ENCODE data around the gene AAGAB. TPM values are rescaled to one million over a fixed set of nuclear protein-coding genes. Genes with fewer than 3 reads are reported as not detected.
"Not testable (repeated sequence)": the region's sequence is repeated elsewhere in the genome, so short reads cannot be mapped to it uniquely, and the experiment has no call there.

The AAGAB gene
- total RNA-seq, result 10 to 100 TPM; 41.7 to 65.7 TPM

- Mint-ChIP-seq H3K9me3 (peaks cover 0 to 2% of the 10 kb centered on the region in 2 donors), H3K27ac (peak within 1 kb of the TSS; percentile 97 to 99), H3K36me3 (peaks cover 9 to 13% of the 10 kb centered on the region in 2 donors)
- peak; percentile 99 for DNase-seq (ENCODE audit: low spot score in 2 of 2)
- ATAC-seq, result peak; percentile 92 to 93
Observed at GRCh38 chr15:67254238-67255175, at the start of gene AAGAB, which contains the start of gene IQCH. Gene AAGAB, minus strand, starts transcription at chr15:67254661. Its CDS starts 30 bp downstream, at chr15:67254631. Gene IQCH, plus strand, starts transcription at chr15:67254786. Its CDS starts 111 bp downstream, at chr15:67254897.

- no peak overlapping the region for H3K27ac Mint-ChIP-seq
- ATAC-seq, result peak in 1 of 2 donors; percentile 34
- no peaks in the 10 kb centered on the region for H3K36me3 Mint-ChIP-seq
- DNase-seq (ENCODE audit: low spot score in 2 of 2), result no peak
- no peaks in the 10 kb centered on the region for H3K9me3 Mint-ChIP-seq
Observed at GRCh38 chr15:67303490-67304363, 49.3 kb upstream of the AAGAB start.

- peak in 1 of 2 donors; percentile 97 for ATAC-seq
- H3K36me3 Mint-ChIP-seq, result no peaks in the 10 kb centered on the region
- no peak overlapping the region for H3K27ac Mint-ChIP-seq
- H3K9me3 Mint-ChIP-seq, result no peaks in the 10 kb centered on the region
- no peak for DNase-seq (ENCODE audit: low spot score in 2 of 2)
Observed at GRCh38 chr15:67300266-67301025, 46.0 kb upstream of the AAGAB start.

GRCh38 chr15:67296684-67297083 lies 42.2 kb upstream of the AAGAB start:
- Mint-ChIP-seq H3K27ac (no peak overlapping the region), H3K36me3 (no peaks in the 10 kb centered on the region), H3K9me3 (no peaks in the 10 kb centered on the region)
- ATAC-seq (no peak), DNase-seq (ENCODE audit: low spot score in 2 of 2) (no peak)

GRCh38 chr15:67296188-67296587 lies 41.7 kb upstream of the AAGAB start:
- Mint-ChIP-seq H3K9me3 (no peaks in the 10 kb centered on the region), H3K36me3 (no peaks in the 10 kb centered on the region), H3K27ac (no peak overlapping the region)
- ATAC-seq (no peak), DNase-seq (ENCODE audit: low spot score in 2 of 2) (no peak)

GRCh38 chr15:67290319-67290718 lies 35.9 kb upstream of the AAGAB start:
- Mint-ChIP-seq H3K27ac (no peak overlapping the region), H3K9me3 (peaks cover 0 to 4% of the 10 kb centered on the region in 2 donors), H3K36me3 (peaks cover 0 to 4% of the 10 kb centered on the region in 2 donors)
- ATAC-seq (no peak), DNase-seq (ENCODE audit: low spot score in 2 of 2) (no peak)

GRCh38 chr15:67286400-67286799 lies 31.9 kb upstream of the AAGAB start:
- not testable (repeated sequence) for H3K27ac Mint-ChIP-seq; DNase-seq (ENCODE audit: low spot score in 2 of 2); H3K9me3 Mint-ChIP-seq; H3K36me3 Mint-ChIP-seq; ATAC-seq

- not testable (repeated sequence) for ATAC-seq; H3K27ac Mint-ChIP-seq; DNase-seq (ENCODE audit: low spot score in 2 of 2)
Observed at GRCh38 chr15:67285625-67286024, 31.2 kb upstream of the AAGAB start.

GRCh38 chr15:67281714-67282113 lies 27.3 kb upstream of the AAGAB start:
- Mint-ChIP-seq H3K27ac (no peak overlapping the region), H3K36me3 (peaks cover 0 to 7% of the 10 kb centered on the region in 2 donors), H3K9me3 (peaks cover 0 to 5% of the 10 kb centered on the region in 2 donors)
- ATAC-seq (no peak), DNase-seq (ENCODE audit: low spot score in 2 of 2) (no peak)

More at GRCh38 chr15:67285625-67286024, 31.2 kb upstream of the AAGAB start:
- not testable (repeated sequence) for H3K36me3 Mint-ChIP-seq, H3K9me3 Mint-ChIP-seq

GRCh38 chr15:67280217-67280616 lies 25.8 kb upstream of the AAGAB start:
- Mint-ChIP-seq H3K27ac (no peak overlapping the region), H3K9me3 (peaks cover 0 to under 1% of the 10 kb centered on the region in 2 donors), H3K36me3 (peaks cover 0 to 3% of the 10 kb centered on the region in 2 donors)
- no peak for ATAC-seq
- DNase-seq (ENCODE audit: low spot score in 2 of 2), result no peak

GRCh38 chr15:67276666-67277065 lies 22.2 kb upstream of the AAGAB start:
- no peak for DNase-seq (ENCODE audit: low spot score in 2 of 2)
- Mint-ChIP-seq H3K36me3 (peaks cover 13 to 16% of the 10 kb centered on the region in 2 donors), H3K9me3 (peaks cover 3 to 14% of the 10 kb centered on the region in 2 donors), H3K27ac (no peak overlapping the region)
- ATAC-seq, result no peak

GRCh38 chr15:67274236-67274635 lies 19.8 kb upstream of the AAGAB start:
- Mint-ChIP-seq H3K36me3 (peaks cover 13 to 16% of the 10 kb centered on the region in 2 donors), H3K9me3 (peaks cover 3 to 14% of the 10 kb centered on the region in 2 donors), H3K27ac (no peak overlapping the region)
- DNase-seq (ENCODE audit: low spot score in 2 of 2) (no peak), ATAC-seq (no peak)

GRCh38 chr15:67267951-67268941 lies 13.8 kb upstream of the AAGAB start:
- ATAC-seq, result peak in 1 of 2 donors; percentile 69
- Mint-ChIP-seq H3K36me3 (peaks cover 0 to 5% of the 10 kb centered on the region in 2 donors), H3K9me3 (peaks cover 3 to 4% of the 10 kb centered on the region in 2 donors), H3K27ac (no peak overlapping the region)
- no peak for DNase-seq (ENCODE audit: low spot score in 2 of 2)

- DNase-seq (ENCODE audit: low spot score in 2 of 2) (no peak), ATAC-seq (no peak)
- Mint-ChIP-seq H3K27ac (no peak overlapping the region), H3K36me3 (peaks cover 0 to 2% of the 10 kb centered on the region in 2 donors), H3K9me3 (peaks cover 1 to 2% of the 10 kb centered on the region in 2 donors)
Observed at GRCh38 chr15:67267440-67267839, 13.0 kb upstream of the AAGAB start.

- DNase-seq (ENCODE audit: low spot score in 2 of 2), result no peak
- Mint-ChIP-seq H3K36me3 (no peaks in the 10 kb centered on the region), H3K9me3 (no peaks in the 10 kb centered on the region), H3K27ac (no peak overlapping the region)
- ATAC-seq, result no peak
Observed at GRCh38 chr15:67266870-67267269, 12.4 kb upstream of the AAGAB start.
